Left lung (tissue), 10 donors: ENCODE measurements around the gene KRT10. TPM values are rescaled to one million over a fixed set of nuclear protein-coding genes. Genes with fewer than 3 reads are reported as not detected.
"Not testable (repeated sequence)": the region's sequence is repeated elsewhere in the genome, so short reads cannot be mapped to it uniquely, and the experiment has no call there.

Source experiments
- ATAC-seq: fragments of 200-7000 bp; cut with Tn5 transposase; one replicate; pipeline ENCODE4 v1.9.1; 2020; ENCODE audit warnings: moderate library complexity
- DNase-seq, 4 donors: peaks; one replicate each; pipeline ENCODE4 v3.0.0-alpha.2; 2013 to 2020
- H3K27ac ChIP-seq, 2 donors: fragments of 200-600 bp; sonication (generic) in 1 of 2; one replicate each; pipeline versions ENCODE4 v1.5.0 to v1.8.0; 2020 to 2021
- H3K27me3 ChIP-seq, 2 donors: fragments of 200-600 bp; sonication (generic) in 1 of 2; one replicate each; pipeline versions ENCODE4 v1.5.0 to v1.8.0; 2020 to 2021
- H3K36me3 ChIP-seq, 2 donors: fragments of 200-600 bp; sonication (generic) in 1 of 2; one replicate each; pipeline versions ENCODE4 v1.5.0 to v1.8.0; 2020 to 2021
- H3K4me1 ChIP-seq, 2 donors: fragments of 200-600 bp; one replicate each; pipeline ENCODE4 v1.8.0; 2021
- H3K4me3 ChIP-seq, 2 donors: fragments of 200-600 bp; sonication (generic) in 1 of 2; one replicate each; pipeline versions ENCODE4 v1.5.0 to v1.8.0; 2020 to 2021; ENCODE audit warnings: mild to moderate bottlenecking in 1 of 2
- H3K9me3 ChIP-seq, 2 donors: fragments of 200-600 bp; sonication (generic) in 1 of 2; one replicate each; pipeline versions ENCODE4 v1.5.0 to v1.8.0; 2020 to 2021
- CTCF ChIP-seq, 2 donors: fragments of 200-600 bp; sonication (generic) in 1 of 2; IDR thresholded peaks; one replicate each; pipeline versions ENCODE4 v1.5.0 to v1.8.0; 2021; ENCODE audit warnings: antibody characterized with exemption in 2 of 2
- intact Hi-C, 2 donors: fragments of 100-400 bp; cut with DNase I; formaldehyde crosslinking; loops; one replicate each; pipeline versions ENCODE4 v1.11.2 to v1.14.2; 2022
- polyA plus RNA-seq, 6 donors: library from polyadenylated mRNA; unstranded; fragments of 120-200 nt; gene quantifications; one replicate each; pipeline ENCODE4 v1.2.1, GENCODE V29; 2013; ENCODE audit not compliant: insufficient read length in 6 of 6
- total RNA-seq, 2 donors: library from RNA; stranded (reverse); fragmentation: NEBNext Ultra II Directional; extraction: Animal tissue kit (Norgen Biotek cat#: 25700); gene quantifications; one replicate each; pipeline ENCODE4 v1.2.1, GENCODE V29; 2021
- donor health status: DM: no; HTN: yes; CAD: no.
- donor health status: DM: no; HTN: no; CAD: no.

The KRT10 gene
- total and polyA plus RNA-seq, 8 donors, result 30.5 to 58.2 (median 42.2) TPM

GRCh38 chr17:40817103-40817682 lies 5.2 kb downstream of the KRT10 start:
- no peak for TF ChIP-seq CTCF (IDR thresholded peaks at IDR 0.05)
- Histone ChIP-seq H3K4me3 (no peak overlapping the region), H3K4me1 (peaks cover 0 to 8% of the 10 kb centered on the region in 2 donors), H3K27ac (no peak overlapping the region), H3K36me3 (peaks cover 0 to 11% of the 10 kb centered on the region in 2 donors), H3K9me3 (no peaks in the 10 kb centered on the region), H3K27me3 (peaks cover 4 to 17% of the 10 kb centered on the region in 2 donors)
- intact Hi-C loops, result no loop called here
- ATAC-seq (no peak), DNase-seq (no peak)

GRCh38 chr17:40816569-40816968 lies 5.8 kb downstream of the KRT10 start:
- intact Hi-C loops, result no loop called here
- peaks cover 4 to 23% of the 10 kb centered on the region in 2 donors for H3K27me3 ChIP-seq
- no peak overlapping the region for H3K27ac ChIP-seq
- ATAC-seq (no peak), DNase-seq (no peak)
- no peak for TF ChIP-seq CTCF (IDR thresholded peaks at IDR 0.05)
- H3K4me3 ChIP-seq, result no peak overlapping the region
- H3K9me3 ChIP-seq, result no peaks in the 10 kb centered on the region
- H3K36me3 ChIP-seq, result peaks cover 0 to 11% of the 10 kb centered on the region in 2 donors
- peaks cover 0 to 8% of the 10 kb centered on the region in 2 donors for H3K4me1 ChIP-seq

GRCh38 chr17:40815381-40815780 lies 7.0 kb downstream of the KRT10 start:
- Histone ChIP-seq H3K4me3 (no peak overlapping the region), H3K9me3 (no peaks in the 10 kb centered on the region), H3K27ac (no peak overlapping the region), H3K36me3 (peaks cover 0 to 11% of the 10 kb centered on the region in 2 donors), H3K4me1 (peaks cover 0 to 8% of the 10 kb centered on the region in 2 donors), H3K27me3 (peaks cover 4 to 32% of the 10 kb centered on the region in 2 donors)
- intact Hi-C loops, result no loop called here
- ATAC-seq, result no peak
- DNase-seq, result no peak
- TF ChIP-seq CTCF (IDR thresholded peaks at IDR 0.05), result no peak

GRCh38 chr17:40814657-40815056 lies 7.8 kb downstream of the KRT10 start:
- not testable (repeated sequence) for ATAC-seq

GRCh38 chr17:40813804-40814203 lies 8.6 kb downstream of the KRT10 start:
- DNase-seq, result no peak
- TF ChIP-seq CTCF (IDR thresholded peaks at IDR 0.05), result no peak
- Histone ChIP-seq H3K27ac (no peak overlapping the region), H3K4me1 (peaks cover 0 to 4% of the 10 kb centered on the region in 2 donors), H3K4me3 (no peak overlapping the region), H3K9me3 (no peaks in the 10 kb centered on the region), H3K36me3 (peaks cover 0 to 11% of the 10 kb centered on the region in 2 donors), H3K27me3 (peaks cover 4 to 46% of the 10 kb centered on the region in 2 donors)
- intact Hi-C loops, result no loop called here
- ATAC-seq, result no peak

More at GRCh38 chr17:40814657-40815056, 7.8 kb downstream of the KRT10 start:
- H3K9me3 ChIP-seq, H3K27ac ChIP-seq, H3K4me1 ChIP-seq, H3K4me3 ChIP-seq, intact Hi-C loops, DNase-seq: not testable (repeated sequence)
- peaks cover 0 to 11% of the 10 kb centered on the region in 2 donors for H3K36me3 ChIP-seq
- H3K27me3 ChIP-seq, result peaks cover 4 to 38% of the 10 kb centered on the region in 2 donors

GRCh38 chr17:40812639-40813038 lies 9.8 kb downstream of the KRT10 start:
- Histone ChIP-seq H3K36me3 (peaks cover 0 to 9% of the 10 kb centered on the region in 2 donors), H3K4me3 (no peak overlapping the region), H3K9me3 (no peaks in the 10 kb centered on the region), H3K27me3 (peaks cover 10 to 58% of the 10 kb centered on the region in 2 donors), H3K4me1 (no peaks in the 10 kb centered on the region), H3K27ac (no peak overlapping the region)
- TF ChIP-seq CTCF (IDR thresholded peaks at IDR 0.05), result no peak
- intact Hi-C loops, result no loop called here
- ATAC-seq (no peak), DNase-seq (no peak)
